ENCODE results near the gene SLC22A3.

Gene SLC22A3

GRCh38 chr6:160431226-160431625, 83.0 kb downstream of the SLC22A3 start:
- TF ChIP-seq, protein P1, sequence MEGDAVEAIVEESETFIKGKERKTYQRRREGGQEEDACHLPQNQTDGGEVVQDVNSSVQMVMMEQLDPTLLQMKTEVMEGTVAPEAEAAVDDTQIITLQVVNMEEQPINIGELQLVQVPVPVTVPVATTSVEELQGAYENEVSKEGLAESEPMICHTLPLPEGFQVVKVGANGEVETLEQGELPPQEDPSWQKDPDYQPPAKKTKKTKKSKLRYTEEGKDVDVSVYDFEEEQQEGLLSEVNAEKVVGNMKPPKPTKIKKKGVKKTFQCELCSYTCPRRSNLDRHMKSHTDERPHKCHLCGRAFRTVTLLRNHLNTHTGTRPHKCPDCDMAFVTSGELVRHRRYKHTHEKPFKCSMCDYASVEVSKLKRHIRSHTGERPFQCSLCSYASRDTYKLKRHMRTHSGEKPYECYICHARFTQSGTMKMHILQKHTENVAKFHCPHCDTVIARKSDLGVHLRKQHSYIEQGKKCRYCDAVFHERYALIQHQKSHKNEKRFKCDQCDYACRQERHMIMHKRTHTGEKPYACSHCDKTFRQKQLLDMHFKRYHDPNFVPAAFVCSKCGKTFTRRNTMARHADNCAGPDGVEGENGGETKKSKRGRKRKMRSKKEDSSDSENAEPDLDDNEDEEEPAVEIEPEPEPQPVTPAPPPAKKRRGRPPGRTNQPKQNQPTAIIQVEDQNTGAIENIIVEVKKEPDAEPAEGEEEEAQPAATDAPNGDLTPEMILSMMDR (IDR thresholded peaks at IDR 0.05) = no peak

DNA sequence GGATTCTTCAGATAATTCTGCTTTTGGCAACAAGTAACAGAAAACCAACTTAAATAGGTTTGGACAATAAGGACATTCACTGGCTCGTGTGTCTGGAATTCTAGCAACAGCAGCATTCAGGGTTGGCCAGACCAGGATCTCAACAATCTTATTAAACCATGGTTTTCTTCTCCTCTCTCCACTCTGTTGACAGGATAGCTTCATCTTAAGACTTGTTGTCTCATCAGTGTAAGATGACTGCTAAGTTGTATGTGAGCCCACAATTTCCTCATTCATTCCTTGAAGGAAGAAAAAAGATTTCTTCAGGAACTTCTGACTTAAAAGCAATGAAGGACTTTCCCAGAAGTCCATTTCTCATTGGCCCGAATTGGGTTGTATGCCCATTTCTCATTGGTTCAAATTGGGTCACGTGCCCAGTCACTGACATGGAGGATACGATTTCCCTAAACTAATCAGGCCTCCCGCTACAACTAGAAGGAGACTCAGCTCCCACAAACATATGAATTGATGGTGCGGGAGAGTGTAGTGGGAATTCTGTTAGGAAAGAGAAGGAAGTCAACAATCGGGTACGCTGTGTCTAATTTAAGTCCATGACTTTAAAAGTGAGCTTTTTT, 83.7 kb downstream of the SLC22A3 start:
- TF ChIP-seq, protein P1 (IDR thresholded peaks at IDR 0.05) = no peak

- TF ChIP-seq, protein P1 (IDR thresholded peaks at IDR 0.05) = no peak
Measured at GRCh38 chr6:160435935-160436334, 87.8 kb downstream of the SLC22A3 start.

- TF ChIP-seq, protein P1 (IDR thresholded peaks at IDR 0.05) = no peak
Measured at GRCh38 chr6:160437154-160437553, 89.0 kb downstream of the SLC22A3 start.

DNA sequence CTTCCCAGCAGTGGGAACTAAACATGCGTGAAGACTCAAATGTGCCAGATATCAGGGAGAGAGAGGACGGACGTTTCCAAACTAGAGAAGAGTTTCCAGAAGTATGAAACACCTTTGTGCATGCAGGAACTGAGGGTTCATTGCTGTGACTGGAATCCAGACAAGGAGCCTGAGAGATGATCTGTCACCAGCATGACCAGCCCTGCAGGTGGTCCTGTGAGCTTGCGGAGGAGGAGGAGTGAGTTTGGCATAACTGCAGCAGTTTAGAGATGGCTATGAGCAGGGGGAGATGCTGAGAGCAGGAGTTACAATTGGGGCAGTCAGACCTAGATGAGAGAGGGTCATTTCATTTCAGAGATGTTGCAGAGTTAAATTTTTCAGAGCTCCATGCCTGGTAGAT, 89.6 kb downstream of the SLC22A3 start:
- TF ChIP-seq, protein P1 (IDR thresholded peaks at IDR 0.05) = no peak

DNA sequence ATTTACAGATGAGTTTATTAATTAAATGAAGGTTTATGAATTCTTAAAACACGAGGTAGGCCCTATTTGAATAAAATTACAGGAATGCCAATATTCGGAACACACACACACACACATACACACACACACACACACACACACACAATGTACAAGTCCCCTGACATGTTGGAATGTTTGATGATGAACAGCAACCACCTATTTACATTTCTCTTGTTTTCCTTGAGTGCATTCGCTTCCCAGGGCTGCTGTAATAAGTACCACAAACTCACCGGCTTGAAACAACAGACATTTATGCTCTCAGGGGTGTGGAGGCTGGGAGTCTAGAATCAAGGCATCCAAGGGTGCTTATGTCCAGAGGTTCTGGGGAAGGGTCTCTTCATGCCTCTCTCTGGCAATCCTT, 90.3 kb downstream of the SLC22A3 start:
- TF ChIP-seq, protein P1 (IDR thresholded peaks at IDR 0.05) = no peak

DNA sequence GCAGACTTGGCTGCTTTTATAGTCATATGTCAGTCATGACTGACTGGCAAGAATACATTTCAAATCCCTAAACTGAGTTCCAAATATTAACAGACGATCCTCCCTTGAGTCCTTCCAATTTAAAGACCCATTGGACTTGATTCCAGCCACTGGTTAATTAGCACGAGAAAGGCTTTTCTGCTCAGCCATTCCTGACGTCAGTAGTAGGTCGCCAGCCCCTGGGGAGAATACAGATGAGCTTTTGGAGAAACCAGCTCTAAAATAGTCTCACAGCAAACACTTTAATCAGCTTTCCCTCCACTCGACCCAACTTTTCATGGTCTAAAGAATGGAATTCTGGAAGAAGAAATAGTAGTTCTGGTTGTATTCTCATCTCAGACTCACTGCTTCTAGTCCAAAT, 91.6 kb downstream of the SLC22A3 start:
- TF ChIP-seq, protein P1 (IDR thresholded peaks at IDR 0.05) = no peak

GRCh38 chr6:160442151-160442550, 94.0 kb downstream of the SLC22A3 start:
- TF ChIP-seq, protein P1 (IDR thresholded peaks at IDR 0.05) = no peak
